ENCODE results near the gene ASPSCR1. TPM values are rescaled to one million over a fixed set of nuclear protein-coding genes. Genes with fewer than 3 reads are reported as not detected.

Gene ASPSCR1
- total and polyA plus RNA-seq, 9 of the 15 experiments (the other 6 are each of a cell fraction or from before 2014, with no cell fraction given): 0.90 to 36.9 (median 11.6) TPM

GRCh38 chr17:81955756-81956544 is 21.5 kb upstream of the ASPSCR1 start:
- in situ Hi-C loops (cut with MboI): no loop called here
- intact Hi-C loops (cut with micrococcal nuclease): loop anchor here (10.0 kb wide), 1 partner anchor 199 kb away; no protein-coding TSS in a partner anchor
- no peak for DNase-seq (ENCODE audit: extremely low read depth in 1 of 4, low spot score in 3 of 4)
- no peak for ATAC-seq
- no TSS peak for BruUV-seq (replicated peaks)
- H3K9me1 ChIP-seq (ENCODE audit: control insufficient read depth, insufficient read depth, low read length): no peaks in the 10 kb centered on the region
- no peak for FAIRE-seq
- peaks cover 20% of the 10 kb centered on the region for H3K79me2 ChIP-seq (ENCODE audit: control insufficient read depth, insufficient read depth, low read length)
- WGBS (ENCODE audit: insufficient coverage, low coverage, missing lambda C conversion rate): 89% methylated on average over 10 of the region's 13 CpGs
- no peak overlapping the region for H2AFZ ChIP-seq (ENCODE audit: low read depth, low read length)
- no peak overlapping the region; a peak in 1 of 4 replicates for H3K9ac ChIP-seq (ENCODE audit: insufficient read depth in 1 of 2, low read depth in 2 of 2, low read length in 2 of 2)
- H3K9me3 ChIP-seq (replicated peaks; ENCODE audit: control insufficient read depth, insufficient read depth, low read depth, low read length): no peaks in the 10 kb centered on the region; the same call in 1 of the 2 replicates
- H3K27me3 ChIP-seq (ENCODE audit: control insufficient read depth in 2 of 2, insufficient read depth in 2 of 2, low read length in 2 of 2): no peaks in the 10 kb centered on the region
- H3K4me3 ChIP-seq: no peak overlapping the region
- TF ChIP-seq PHB2 (IDR thresholded peaks at IDR 0.05; ENCODE audit: low read depth) (no peak), DIDO1 (tag; IDR thresholded peaks at IDR 0.05; ENCODE audit: low read depth) (no peak), TAF7 (tag; IDR thresholded peaks at IDR 0.05) (no peak), NR2C2 (CRISPR knock-in tag; IDR thresholded peaks at IDR 0.05) (no peak), NR2C2 (tag; IDR thresholded peaks at IDR 0.05) (no peak)
- TF ChIP-seq, protein P1, sequence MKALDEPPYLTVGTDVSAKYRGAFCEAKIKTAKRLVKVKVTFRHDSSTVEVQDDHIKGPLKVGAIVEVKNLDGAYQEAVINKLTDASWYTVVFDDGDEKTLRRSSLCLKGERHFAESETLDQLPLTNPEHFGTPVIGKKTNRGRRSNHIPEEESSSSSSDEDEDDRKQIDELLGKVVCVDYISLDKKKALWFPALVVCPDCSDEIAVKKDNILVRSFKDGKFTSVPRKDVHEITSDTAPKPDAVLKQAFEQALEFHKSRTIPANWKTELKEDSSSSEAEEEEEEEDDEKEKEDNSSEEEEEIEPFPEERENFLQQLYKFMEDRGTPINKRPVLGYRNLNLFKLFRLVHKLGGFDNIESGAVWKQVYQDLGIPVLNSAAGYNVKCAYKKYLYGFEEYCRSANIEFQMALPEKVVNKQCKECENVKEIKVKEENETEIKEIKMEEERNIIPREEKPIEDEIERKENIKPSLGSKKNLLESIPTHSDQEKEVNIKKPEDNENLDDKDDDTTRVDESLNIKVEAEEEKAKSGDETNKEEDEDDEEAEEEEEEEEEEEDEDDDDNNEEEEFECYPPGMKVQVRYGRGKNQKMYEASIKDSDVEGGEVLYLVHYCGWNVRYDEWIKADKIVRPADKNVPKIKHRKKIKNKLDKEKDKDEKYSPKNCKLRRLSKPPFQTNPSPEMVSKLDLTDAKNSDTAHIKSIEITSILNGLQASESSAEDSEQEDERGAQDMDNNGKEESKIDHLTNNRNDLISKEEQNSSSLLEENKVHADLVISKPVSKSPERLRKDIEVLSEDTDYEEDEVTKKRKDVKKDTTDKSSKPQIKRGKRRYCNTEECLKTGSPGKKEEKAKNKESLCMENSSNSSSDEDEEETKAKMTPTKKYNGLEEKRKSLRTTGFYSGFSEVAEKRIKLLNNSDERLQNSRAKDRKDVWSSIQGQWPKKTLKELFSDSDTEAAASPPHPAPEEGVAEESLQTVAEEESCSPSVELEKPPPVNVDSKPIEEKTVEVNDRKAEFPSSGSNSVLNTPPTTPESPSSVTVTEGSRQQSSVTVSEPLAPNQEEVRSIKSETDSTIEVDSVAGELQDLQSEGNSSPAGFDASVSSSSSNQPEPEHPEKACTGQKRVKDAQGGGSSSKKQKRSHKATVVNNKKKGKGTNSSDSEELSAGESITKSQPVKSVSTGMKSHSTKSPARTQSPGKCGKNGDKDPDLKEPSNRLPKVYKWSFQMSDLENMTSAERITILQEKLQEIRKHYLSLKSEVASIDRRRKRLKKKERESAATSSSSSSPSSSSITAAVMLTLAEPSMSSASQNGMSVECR (CRISPR knock-in tag; IDR thresholded peaks at IDR 0.05): no peak
- H3K4me1 ChIP-seq (replicated peaks in 1 of 2; ENCODE audit: control insufficient read depth in 2 of 2, insufficient read depth in 2 of 2, low read length in 2 of 2): peaks cover 7 to 59% of the 10 kb centered on the region in 2 experiments; a peak in 4 of 5 replicates
- H4K20me1 ChIP-seq (replicated peaks; ENCODE audit: control insufficient read depth, insufficient read depth, low read length): no peaks in the 10 kb centered on the region
- H3K36me3 ChIP-seq (ENCODE audit: control insufficient read depth, insufficient read depth, low read length): peaks cover 19% of the 10 kb centered on the region; the same call in 2 of the 3 replicates
- CTCF ChIA-PET (ENCODE audit: low intra/inter-chr PET ratio): no interaction called here
- POLR2A ChIA-PET: interaction anchor here (1.0 to 1.8 kb wide), 4 partner anchors 14 to 67 kb away, joined by 3 to 12 read pairs (median 6); partner anchors contain the start of genes CENPX, LRRC45 and PYCR1
- no peak overlapping the region for H3K27ac ChIP-seq (ENCODE audit: extremely low read depth, low read depth, low read length)
- no peak overlapping the region for H3K4me2 ChIP-seq (ENCODE audit: insufficient read depth, low read length)

All from K562 (cell line).